ENCODE results near the gene LRRC30. TPM values are rescaled to one million over a fixed set of nuclear protein-coding genes. Genes with fewer than 3 reads are reported as not detected.

Gene LRRC30
- total RNA-seq, 1 donor from 2014 or later = not detected

DNA sequence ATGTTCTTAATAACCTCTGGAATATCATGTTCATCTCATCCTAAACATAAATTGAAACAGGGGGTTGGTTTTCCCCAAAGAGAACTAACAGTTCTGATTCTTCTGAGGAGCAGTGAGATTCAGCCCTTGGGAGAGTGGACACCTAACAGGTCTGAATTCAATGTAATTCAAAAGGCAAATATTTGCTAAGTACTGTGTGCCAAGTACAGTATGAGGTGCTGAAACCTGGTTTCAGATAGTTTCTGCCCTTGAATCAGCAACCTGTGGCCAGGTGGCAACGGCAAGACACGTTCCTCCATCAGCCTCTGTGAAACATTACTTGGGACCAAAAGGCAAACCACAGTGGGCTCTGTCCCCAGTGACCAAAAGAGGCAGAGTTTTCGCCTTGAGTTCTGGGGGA lies 1.3 kb downstream of the LRRC30 start:
- Mint-ChIP-seq H3K27me3 (ENCODE audit: low read depth) (peaks cover 37% of the 10 kb centered on the region), H3K4me1 (peaks cover 8% of the 10 kb centered on the region), H3K4me3 (no peak overlapping the region), H3K9me3 (no peaks in the 10 kb centered on the region), H3K36me3 (no peaks in the 10 kb centered on the region), H3K27ac (no peak overlapping the region)
- DNase-seq (ENCODE audit: low spot score in 2 of 2, unreplicated experiment in 2 of 2) = no peak
- TF ChIP-seq CTCF (IDR thresholded peaks at IDR 0.05; ENCODE audit: unreplicated experiment) = no peak

DNA sequence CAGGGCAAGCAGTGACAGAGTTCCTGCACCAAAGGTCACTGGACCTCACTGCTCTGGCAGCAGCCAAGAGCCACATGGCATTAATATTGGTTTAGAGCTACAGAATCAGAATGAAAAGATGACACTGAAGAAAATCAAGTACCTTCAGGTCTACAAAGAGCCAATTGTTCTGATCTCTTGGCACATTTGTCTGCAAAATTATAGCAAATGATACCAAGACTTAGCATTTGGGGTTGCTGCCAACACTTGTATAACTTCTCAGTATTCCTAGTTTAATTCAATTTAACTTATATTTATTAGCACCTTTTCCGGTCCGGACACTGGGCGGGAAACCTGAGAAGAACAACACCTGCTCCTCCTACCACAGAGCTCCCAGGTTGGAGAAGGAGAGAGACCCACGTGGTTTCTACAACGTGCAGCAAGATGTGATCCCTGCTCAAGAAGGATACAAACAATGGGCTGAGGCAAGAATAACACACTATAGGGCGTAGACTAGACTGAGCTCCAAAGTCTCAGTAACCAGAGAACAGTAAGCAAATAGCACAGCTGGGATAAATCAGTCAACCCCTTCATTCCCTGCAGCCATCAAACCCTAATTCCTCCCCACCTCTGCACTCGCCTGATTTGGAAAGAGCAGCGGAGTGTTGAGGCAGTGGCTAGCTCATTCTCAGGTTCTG lies 2.4 kb downstream of the LRRC30 start:
- Mint-ChIP-seq H3K27ac (no peak overlapping the region), H3K4me3 (no peak overlapping the region), H3K36me3 (no peaks in the 10 kb centered on the region)

GRCh38 chr18:7234091-7234490 lies 3.2 kb downstream of the LRRC30 start:
- Mint-ChIP-seq H3K4me3 (no peak overlapping the region), H3K9me3 (no peaks in the 10 kb centered on the region), H3K4me1 (peaks cover 19% of the 10 kb centered on the region), H3K36me3 (no peaks in the 10 kb centered on the region), H3K27ac (no peak overlapping the region), H3K27me3 (ENCODE audit: low read depth) (peaks cover 37% of the 10 kb centered on the region)
- no peak for DNase-seq (ENCODE audit: low spot score in 2 of 2, unreplicated experiment in 2 of 2)
- TF ChIP-seq CTCF (IDR thresholded peaks at IDR 0.05; ENCODE audit: unreplicated experiment) = no peak

More for the DNA sequence above, 2.4 kb downstream of the LRRC30 start:
- Mint-ChIP-seq H3K4me1 (peaks cover 13% of the 10 kb centered on the region), H3K27me3 (ENCODE audit: low read depth) (peaks cover 37% of the 10 kb centered on the region), H3K9me3 (no peaks in the 10 kb centered on the region)
- DNase-seq (ENCODE audit: low spot score in 2 of 2, unreplicated experiment in 2 of 2) = no peak
- TF ChIP-seq CTCF (IDR thresholded peaks at IDR 0.05; ENCODE audit: unreplicated experiment) = no peak

DNA sequence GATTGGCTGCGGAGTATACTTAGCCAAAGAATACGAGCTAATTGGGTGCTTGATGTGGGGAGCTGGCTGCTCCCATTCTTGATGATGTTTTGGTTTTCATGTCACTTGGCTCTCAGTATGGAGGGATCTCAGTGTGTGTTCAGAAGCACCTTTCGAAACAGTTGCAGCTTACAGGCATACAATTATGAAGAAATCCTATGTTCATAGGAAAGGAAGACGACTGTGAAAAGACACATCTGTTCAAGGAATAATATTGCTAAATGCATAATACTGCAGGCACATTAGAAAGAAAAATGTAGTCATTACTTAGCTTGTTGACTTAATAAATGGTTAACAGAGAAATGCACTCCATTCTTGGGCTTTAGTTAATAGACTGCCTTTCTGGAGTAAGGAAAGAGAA lies 4.1 kb downstream of the LRRC30 start:
- Mint-ChIP-seq H3K9me3 (no peaks in the 10 kb centered on the region), H3K27me3 (ENCODE audit: low read depth) (peaks cover 37% of the 10 kb centered on the region), H3K4me3 (no peak overlapping the region), H3K27ac (no peak overlapping the region), H3K4me1 (peaks cover 19% of the 10 kb centered on the region), H3K36me3 (no peaks in the 10 kb centered on the region)
- no peak for TF ChIP-seq CTCF (IDR thresholded peaks at IDR 0.05; ENCODE audit: unreplicated experiment)
- no peak for DNase-seq (ENCODE audit: low spot score in 2 of 2, unreplicated experiment in 2 of 2)

- Mint-ChIP-seq H3K9me3 (peaks cover 6% of the 10 kb centered on the region), H3K4me1 (peaks cover 19% of the 10 kb centered on the region), H3K27ac (no peak overlapping the region), H3K36me3 (no peaks in the 10 kb centered on the region), H3K27me3 (ENCODE audit: low read depth) (peaks cover 33% of the 10 kb centered on the region), H3K4me3 (no peak overlapping the region)
- DNase-seq (ENCODE audit: low spot score in 2 of 2, unreplicated experiment in 2 of 2) = no peak
- no peak for TF ChIP-seq CTCF (IDR thresholded peaks at IDR 0.05; ENCODE audit: unreplicated experiment)
These were observed 5.2 kb downstream of the LRRC30 start for GRCh38 chr18:7236072-7236471.
